ENCODE data around the gene HCN4.

- TF ChIP-seq CTCF (IDR thresholded peaks at IDR 0.05) (peak; percentile 23), ZFX (IDR thresholded peaks at IDR 0.05; ENCODE audit: borderline replicate concordance) (no peak)
Observed at GRCh38 chr15:73284090-73284716, 84.6 kb downstream of the HCN4 start.
